ENCODE measurements around the gene IL12A. TPM values are rescaled to one million over a fixed set of nuclear protein-coding genes. Genes with fewer than 3 reads are reported as not detected.

Gene IL12A
- total RNA-seq, 2 experiments from 2014 or later: not detected

GRCh38 chr3:159953325-159954085, 35.1 kb upstream of the IL12A start:
- H3K9me3 Mint-ChIP-seq: no peaks in the 10 kb centered on the region
- intact Hi-C loops (cut with micrococcal nuclease): no loop called here
- no peaks in the 10 kb centered on the region for H3K4me1 Mint-ChIP-seq (ENCODE audit: low read depth)
- ATAC-seq (no peak), DNase-seq (no peak)
- H3K27me3 Mint-ChIP-seq: peaks cover 25% of the 10 kb centered on the region
- H3K4me3 Mint-ChIP-seq: no peak overlapping the region
- ChIA-PET CTCF (interaction anchor here (2.7 kb wide), 1 partner anchor 68 kb away, joined by 9 read pairs; no protein-coding TSS in a partner anchor), POLR2A (no interaction called here)
- TF ChIP-seq CTCF (IDR thresholded peaks at IDR 0.05): no peak
- no peak overlapping the region for H3K27ac Mint-ChIP-seq
- H3K36me3 Mint-ChIP-seq (ENCODE audit: low read depth): no peaks in the 10 kb centered on the region

- no peaks in the 10 kb centered on the region for H3K9me3 Mint-ChIP-seq
- POLR2A ChIA-PET: no interaction called here
- intact Hi-C loops (cut with micrococcal nuclease): no loop called here
- peaks cover 5% of the 10 kb centered on the region for H3K4me1 Mint-ChIP-seq (ENCODE audit: low read depth)
- H3K4me3 Mint-ChIP-seq: no peak overlapping the region
- ATAC-seq: no peak
- no peak for DNase-seq
- H3K27ac Mint-ChIP-seq: no peak overlapping the region
- no peak for TF ChIP-seq CTCF (IDR thresholded peaks at IDR 0.05)
- CTCF ChIA-PET: interaction anchor here (1.6 kb wide), 1 partner anchor 28 kb away, joined by 9 read pairs; the partner anchor contains the start of gene IL12A
- peaks cover 3% of the 10 kb centered on the region for H3K27me3 Mint-ChIP-seq
- no peaks in the 10 kb centered on the region for H3K36me3 Mint-ChIP-seq (ENCODE audit: low read depth)
These were observed 28.2 kb upstream of the IL12A start for GRCh38 chr3:159960188-159961148.

GRCh38 chr3:159964166-159964973, 24.3 kb upstream of the IL12A start:
- no peaks in the 10 kb centered on the region for H3K9me3 Mint-ChIP-seq
- CTCF ChIA-PET: no interaction called here
- H3K4me3 Mint-ChIP-seq: no peak overlapping the region
- POLR2A ChIA-PET: no interaction called here
- DNase-seq (no peak), ATAC-seq (peak; percentile 74)
- no peaks in the 10 kb centered on the region for H3K27me3 Mint-ChIP-seq
- no peak for TF ChIP-seq CTCF (IDR thresholded peaks at IDR 0.05)
- intact Hi-C loops (cut with micrococcal nuclease): no loop called here
- peaks cover 5% of the 10 kb centered on the region for H3K4me1 Mint-ChIP-seq (ENCODE audit: low read depth)
- no peaks in the 10 kb centered on the region for H3K36me3 Mint-ChIP-seq (ENCODE audit: low read depth)
- no peak overlapping the region for H3K27ac Mint-ChIP-seq

GRCh38 chr3:159971311-159971710, 17.3 kb upstream of the IL12A start:
- no peak for DNase-seq
- intact Hi-C loops (cut with micrococcal nuclease): no loop called here
- POLR2A ChIA-PET: no interaction called here
- CTCF ChIA-PET: interaction anchor here (1.0 to 1.7 kb wide), 2 partner anchors 18 to 87 kb away, joined by 3 to 5 read pairs; partner anchors contain the start of gene IL12A
- no peaks in the 10 kb centered on the region for H3K4me1 Mint-ChIP-seq (ENCODE audit: low read depth)
- no peak for ATAC-seq
- no peak for TF ChIP-seq CTCF (IDR thresholded peaks at IDR 0.05)
- H3K9me3 Mint-ChIP-seq: no peaks in the 10 kb centered on the region
- no peak overlapping the region for H3K27ac Mint-ChIP-seq
- no peaks in the 10 kb centered on the region for H3K36me3 Mint-ChIP-seq (ENCODE audit: low read depth)
- peaks cover 20% of the 10 kb centered on the region for H3K27me3 Mint-ChIP-seq
- H3K4me3 Mint-ChIP-seq: no peak overlapping the region

Data from activated CD8-positive, alpha-beta T cell treated with anti-CD3 and anti-CD28 coated beads for 36 hours (primary cell).